Fibroblast of villous mesenchyme (primary cell): ENCODE data around the gene GH2. TPM values are rescaled to one million over a fixed set of nuclear protein-coding genes. Genes with fewer than 3 reads are reported as not detected.
A peak's percentile ranks its signal among the peaks of the same experiment; 100 is the strongest.

Experiments used
- DNase-seq: peaks from one replicate; pipeline ENCODE4 v3.0.0-alpha.2; 2010; ENCODE audit warnings: low read depth
- H3K4me3 ChIP-seq: 2 replicates; pipeline ENCODE4 v1.5.1; 2011; ENCODE audit warnings: low read depth, mild to moderate bottlenecking, low read length
- CTCF ChIP-seq: IDR thresholded peaks from 2 replicates; pipeline ENCODE4 v1.5.1; 2012; ENCODE audit warnings: low read depth, mild to moderate bottlenecking, low read length; ENCODE audit not compliant: insufficient read depth
- total RNA-seq: library from RNA; depleted of rRNA; stranded (reverse); fragments of >200 nt; gene quantifications from 2 replicates; pipeline ENCODE4 v1.2.3, GENCODE V29; 2012

The GH2 gene
- total RNA-seq, 1 donor: not detected

GRCh38 chr17:63847525-63848249 lies 34.1 kb downstream of the GH2 start:
- no peak for TF ChIP-seq CTCF
- no peak overlapping the region for H3K4me3 ChIP-seq
- DNase-seq: no peak

GRCh38 chr17:63845509-63845908 lies 36.2 kb downstream of the GH2 start:
- no peak for TF ChIP-seq CTCF
- no peak for DNase-seq
- no peak overlapping the region for H3K4me3 ChIP-seq

GRCh38 chr17:63843910-63844677 lies 37.6 kb downstream of the GH2 start:
- TF ChIP-seq CTCF: no peak
- DNase-seq: no peak
- H3K4me3 ChIP-seq: peak overlapping the region; percentile 92

GRCh38 chr17:63843387-63843888 lies 38.3 kb downstream of the GH2 start:
- DNase-seq: peak; percentile 86
- H3K4me3 ChIP-seq: peak overlapping the region; percentile 92

GRCh38 chr17:63842540-63843386 lies 39.0 kb downstream of the GH2 start, which contains the start of gene SMARCD2:
Gene SMARCD2 (minus strand): TSS chr17:63842685. CDS start chr17:63842674, 11 bp downstream.
- no peak for TF ChIP-seq CTCF
- H3K4me3 ChIP-seq: peak within 1 kb of the TSS; percentile 92
- peak; percentile 100 for DNase-seq

GRCh38 chr17:63842173-63842539 lies 39.6 kb downstream of the GH2 start:
- DNase-seq: no peak
- H3K4me3 ChIP-seq: peak overlapping the region; percentile 92
- TF ChIP-seq CTCF: no peak
